Hematopoietic multipotent progenitor cell (in vitro differentiated cells): Measurements from ENCODE around the gene LOXL1. TPM values are rescaled to one million over a fixed set of nuclear protein-coding genes. Genes with fewer than 3 reads are reported as not detected.

Experiments
- DNase-seq, 3 donors: peaks; one replicate each; pipeline ENCODE4 v3.0.0-alpha.2; 2011 to 2015; ENCODE audit warnings: low read depth in 2 of 3, low spot score in 2 of 3
- total RNA-seq: library from RNA; depleted of rRNA; stranded (reverse); fragments of >200 nt; gene quantifications from one replicate; pipeline ENCODE4 v1.2.3, GENCODE V29; 2012

Gene LOXL1, protein sequence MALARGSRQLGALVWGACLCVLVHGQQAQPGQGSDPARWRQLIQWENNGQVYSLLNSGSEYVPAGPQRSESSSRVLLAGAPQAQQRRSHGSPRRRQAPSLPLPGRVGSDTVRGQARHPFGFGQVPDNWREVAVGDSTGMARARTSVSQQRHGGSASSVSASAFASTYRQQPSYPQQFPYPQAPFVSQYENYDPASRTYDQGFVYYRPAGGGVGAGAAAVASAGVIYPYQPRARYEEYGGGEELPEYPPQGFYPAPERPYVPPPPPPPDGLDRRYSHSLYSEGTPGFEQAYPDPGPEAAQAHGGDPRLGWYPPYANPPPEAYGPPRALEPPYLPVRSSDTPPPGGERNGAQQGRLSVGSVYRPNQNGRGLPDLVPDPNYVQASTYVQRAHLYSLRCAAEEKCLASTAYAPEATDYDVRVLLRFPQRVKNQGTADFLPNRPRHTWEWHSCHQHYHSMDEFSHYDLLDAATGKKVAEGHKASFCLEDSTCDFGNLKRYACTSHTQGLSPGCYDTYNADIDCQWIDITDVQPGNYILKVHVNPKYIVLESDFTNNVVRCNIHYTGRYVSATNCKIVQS
- 12.9 TPM for total RNA-seq

DNA sequence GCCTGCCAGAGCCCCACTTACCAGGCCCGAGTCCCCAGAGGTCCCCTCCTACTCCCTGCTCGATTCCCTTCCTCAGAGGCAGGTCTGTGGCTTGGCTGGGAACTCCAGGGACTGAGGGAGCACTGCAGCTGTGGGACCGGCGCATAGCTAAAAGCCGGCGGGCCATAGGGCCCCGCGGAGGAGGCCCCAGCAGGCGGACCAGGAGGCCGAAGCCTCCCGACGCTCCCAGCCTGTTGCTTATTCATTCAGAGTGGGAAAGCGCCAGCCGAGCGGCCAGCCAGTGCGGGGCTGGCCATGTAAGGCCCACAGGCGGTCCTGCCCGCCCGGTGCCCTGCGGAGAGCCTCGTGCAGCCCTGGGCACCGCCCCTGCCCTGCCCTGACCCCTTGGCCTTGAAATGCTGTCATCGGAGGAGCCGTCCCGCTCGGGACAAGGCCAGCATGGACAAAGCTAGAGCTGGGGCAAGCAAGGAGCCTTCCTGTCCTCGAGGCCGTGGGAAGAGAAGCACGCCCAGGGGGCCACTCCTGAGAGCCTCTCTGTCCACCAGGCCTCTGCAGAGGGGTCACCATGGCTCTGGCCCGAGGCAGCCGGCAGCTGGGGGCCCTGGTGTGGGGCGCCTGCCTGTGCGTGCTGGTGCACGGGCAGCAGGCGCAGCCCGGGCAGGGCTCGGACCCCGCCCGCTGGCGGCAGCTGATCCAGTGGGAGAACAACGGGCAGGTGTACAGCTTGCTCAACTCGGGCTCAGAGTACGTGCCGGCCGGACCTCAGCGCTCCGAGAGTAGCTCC lies at the start of gene LOXL1:
TSS of gene LOXL1 (plus strand) at position 244 of the 784 bp plus-strand sequence. CDS start at position 566, 322 bp downstream.
- no peak for DNase-seq

DNA sequence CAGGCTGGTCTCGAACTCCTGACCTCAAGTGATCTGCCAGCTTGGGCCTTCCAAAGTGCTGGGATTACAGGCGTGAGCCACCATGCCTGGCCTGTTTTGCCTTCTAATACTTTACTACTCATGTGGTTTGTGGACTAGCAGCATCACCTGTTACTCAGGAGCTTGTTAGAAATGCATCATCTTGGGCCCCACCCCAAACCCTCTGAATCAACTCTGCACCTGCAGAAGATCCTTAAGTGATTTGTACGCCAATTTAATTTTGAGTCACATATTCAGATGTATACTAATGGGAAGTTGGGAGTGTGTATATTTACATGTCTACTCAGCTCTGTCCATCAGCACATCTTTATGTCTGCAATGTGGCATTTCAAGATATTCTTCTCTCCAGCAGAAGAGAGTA lies 46.8 kb upstream of the LOXL1 start:
- no peak for DNase-seq

DNA sequence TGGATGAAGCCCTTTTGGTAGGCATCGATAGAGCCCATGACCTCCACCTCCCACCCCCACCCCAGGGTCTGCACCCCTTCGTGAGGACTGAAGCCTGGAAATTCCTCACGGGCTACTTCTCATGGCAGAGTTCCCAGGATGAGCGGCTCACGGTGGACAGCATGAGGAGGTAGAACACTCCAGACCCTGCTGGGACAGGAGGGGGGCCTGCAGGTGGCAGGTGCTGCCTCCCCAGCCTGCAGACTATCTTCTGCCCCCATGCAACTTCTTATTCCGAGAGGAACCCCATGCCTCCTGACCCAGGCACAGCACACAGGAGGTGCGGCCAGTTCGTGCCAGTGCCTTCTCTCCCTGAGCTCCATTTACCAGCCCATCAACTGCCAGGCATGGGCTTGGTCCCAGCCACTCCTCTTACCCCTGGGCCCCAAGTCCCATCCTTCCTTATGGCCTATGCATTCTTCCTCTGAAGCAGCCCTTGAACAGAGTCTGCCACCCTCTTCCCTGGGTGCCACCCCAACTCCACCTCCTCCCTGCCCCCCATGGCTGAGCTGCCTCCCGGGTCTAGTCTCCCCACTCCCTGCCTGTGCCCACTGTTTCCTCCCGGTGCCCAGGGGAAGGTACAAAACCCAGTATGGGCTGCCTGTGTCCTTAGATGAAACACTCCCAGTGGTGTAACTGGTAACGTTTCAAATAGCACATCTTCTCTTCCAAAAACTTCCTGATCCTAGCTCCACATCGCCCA lies 44.5 kb upstream of the LOXL1 start:
- no peak for DNase-seq

DNA sequence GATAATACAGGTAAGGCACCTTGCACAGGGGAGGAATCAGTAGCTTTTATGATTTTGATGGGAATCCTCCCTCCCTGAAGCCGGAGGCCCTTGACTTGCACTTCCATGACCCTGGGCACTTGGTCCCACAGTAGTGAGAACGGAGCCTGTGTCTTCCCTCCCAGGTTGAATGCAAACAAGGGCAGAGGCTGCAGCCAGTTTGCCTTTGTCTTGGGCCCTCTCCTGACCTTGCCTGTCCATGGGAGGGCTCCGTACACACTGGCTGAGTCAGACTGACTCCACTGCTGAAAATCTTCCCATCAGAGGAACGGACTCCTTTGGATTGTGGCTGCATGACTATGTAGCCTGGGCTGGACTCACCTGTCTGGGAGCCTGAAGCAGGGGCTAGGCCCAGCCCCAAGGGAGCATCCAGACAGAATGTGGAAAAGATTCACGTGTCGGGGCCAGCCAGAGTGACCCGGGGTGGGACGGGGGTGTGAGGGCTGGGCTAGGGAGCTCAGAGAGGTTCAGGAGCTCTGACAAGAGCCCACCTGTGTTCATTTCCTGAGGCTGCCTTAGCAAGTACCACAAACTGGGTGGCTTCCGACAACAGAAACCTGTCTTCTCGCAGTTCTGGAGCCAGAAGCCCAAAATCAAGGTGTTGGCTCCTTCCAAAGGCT lies 43.4 kb upstream of the LOXL1 start:
- DNase-seq: no peak

DNA sequence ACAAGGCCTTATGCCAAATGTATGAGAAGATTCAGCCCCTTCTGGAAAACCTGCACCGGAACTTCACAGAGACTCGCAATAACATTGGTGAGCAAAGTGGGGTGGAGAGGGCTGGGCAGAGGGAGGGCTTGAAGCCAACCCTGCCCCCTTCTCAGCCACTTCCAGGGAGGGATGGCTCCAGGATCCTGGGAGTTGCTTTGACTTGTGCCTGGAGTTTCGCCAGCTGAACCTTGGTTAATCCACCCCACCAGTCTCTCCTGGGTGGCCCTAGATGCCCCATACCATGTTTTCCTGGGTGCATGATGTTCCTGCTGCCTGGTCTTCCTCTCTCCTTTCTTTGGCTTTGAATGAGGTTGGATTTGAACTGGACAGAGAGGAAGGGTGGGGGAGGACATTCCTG lies 42.1 kb upstream of the LOXL1 start:
- no peak for DNase-seq

DNA sequence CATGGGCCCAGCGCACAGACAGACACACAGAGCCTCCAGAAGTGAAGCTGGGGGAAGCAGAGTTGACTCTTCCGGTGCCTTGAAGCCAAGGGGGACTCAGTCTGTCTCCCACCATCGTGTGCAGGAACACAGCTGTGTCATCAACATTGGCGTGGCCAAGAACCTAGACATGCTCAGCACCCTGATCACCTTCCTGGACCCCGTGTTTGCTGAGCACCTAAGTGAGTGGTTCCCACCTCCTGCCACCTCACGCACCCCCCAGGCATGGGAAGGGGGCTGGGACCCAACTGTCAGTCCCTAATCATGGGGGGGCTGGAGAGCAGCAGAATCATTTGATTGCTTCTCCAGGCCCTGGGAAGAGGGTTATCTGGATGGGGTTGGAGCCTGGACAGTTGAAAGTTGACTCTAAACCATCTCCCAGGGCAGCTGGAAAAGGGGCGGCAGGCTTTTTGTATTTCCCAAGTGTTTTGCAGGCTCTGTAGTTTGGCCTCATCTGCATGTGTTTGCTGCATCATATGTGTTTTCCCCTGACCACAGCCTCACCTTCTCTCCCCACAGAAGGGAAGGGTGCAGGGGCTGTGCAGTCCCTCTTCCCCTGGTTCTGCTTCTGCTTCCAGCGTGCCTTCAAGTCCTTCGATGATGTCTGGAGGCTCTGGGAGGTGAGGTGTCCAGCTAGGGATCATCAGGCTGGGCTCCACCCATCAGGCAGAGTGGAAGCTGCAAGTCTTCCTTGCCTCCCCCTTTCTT lies 40.1 kb upstream of the LOXL1 start:
- no peak for DNase-seq

DNA sequence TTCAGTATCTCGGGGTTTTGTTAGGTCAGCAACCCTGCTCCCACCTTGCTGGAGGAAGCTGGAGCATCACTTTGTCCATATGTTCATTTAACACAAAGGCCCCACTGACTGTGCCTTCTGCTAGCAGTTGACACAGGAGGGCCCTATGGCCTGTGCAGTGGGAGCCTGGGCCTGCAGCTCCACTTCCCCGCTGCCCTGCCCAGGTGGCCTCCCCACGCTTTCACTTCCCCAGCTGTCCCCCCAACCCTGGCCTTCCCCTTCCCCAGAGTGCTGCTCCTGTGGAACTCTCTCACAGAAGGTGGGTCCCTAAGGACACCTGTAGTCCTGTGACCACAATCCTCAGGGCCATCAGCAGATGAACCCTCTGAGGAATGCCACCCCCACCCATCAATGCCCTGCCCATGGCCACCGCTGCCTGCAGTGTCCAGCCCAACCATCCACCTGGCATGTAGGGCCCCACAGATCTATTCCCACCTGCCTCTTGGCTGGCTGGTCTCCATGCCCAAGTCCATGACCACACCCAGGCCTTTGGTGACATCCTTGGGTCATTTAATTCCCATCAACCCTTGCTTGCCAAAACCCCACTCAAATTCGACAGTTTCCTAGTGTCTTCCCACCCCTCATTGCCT lies 39.4 kb upstream of the LOXL1 start:
- no peak for DNase-seq

DNA sequence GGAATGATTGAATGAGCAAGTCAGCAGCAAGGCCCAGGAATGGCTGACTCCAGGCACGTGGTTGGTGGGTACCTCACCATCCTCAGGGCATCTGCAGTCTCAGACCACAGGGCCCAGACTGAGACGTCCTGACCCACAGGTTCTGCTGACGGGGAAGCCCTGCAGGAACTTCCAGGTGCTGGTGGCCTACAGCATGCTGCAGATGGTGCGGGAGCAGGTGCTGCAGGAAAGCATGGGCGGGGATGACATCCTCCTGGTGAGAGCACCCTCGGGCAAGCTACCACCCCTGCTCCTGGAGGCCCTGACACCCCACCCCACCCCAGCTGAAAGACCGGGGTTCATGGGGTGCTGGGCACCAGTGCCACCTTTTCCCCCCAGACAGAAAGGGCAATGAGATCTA lies 38.8 kb upstream of the LOXL1 start:
- DNase-seq: no peak

DNA sequence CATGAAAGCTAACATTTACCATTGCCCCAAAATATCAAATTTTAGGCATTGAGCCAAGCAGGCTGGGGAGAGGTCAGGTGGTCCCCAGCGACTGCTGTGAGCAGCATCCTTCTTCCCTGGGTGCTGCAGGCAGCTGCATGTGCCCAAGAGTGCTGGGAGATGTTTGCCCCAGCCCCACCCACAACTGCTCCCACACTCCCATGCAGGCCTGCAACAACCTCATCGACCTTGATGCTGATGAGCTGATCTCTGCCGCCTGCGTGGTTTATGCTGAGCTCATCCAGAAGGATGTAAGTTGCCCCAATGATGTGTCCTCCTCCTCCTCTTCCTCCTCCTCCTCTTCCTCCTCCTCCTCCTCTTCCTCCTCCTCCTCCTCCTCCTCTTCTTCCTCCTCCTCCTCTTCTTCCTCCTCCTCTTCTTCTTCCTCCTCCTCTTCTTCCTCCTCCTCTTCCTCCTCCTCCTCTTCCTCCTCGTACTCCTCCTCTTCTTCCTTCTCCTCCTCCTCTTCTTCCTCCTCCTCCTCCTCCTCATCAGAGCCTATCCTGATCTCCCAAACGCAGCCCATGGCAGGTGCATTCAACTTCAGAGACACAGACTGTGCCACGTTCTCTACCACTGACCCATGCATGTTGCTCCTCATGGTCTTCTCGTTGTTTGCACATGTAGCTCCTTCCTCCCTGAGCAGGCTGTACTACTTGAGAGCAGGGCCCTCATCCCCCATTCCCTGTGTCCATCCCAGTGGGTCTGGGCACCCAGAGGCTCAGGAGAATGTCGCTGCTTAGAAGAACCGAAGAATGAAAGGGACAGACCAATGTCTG lies 37.8 kb upstream of the LOXL1 start:
- no peak for DNase-seq

DNA sequence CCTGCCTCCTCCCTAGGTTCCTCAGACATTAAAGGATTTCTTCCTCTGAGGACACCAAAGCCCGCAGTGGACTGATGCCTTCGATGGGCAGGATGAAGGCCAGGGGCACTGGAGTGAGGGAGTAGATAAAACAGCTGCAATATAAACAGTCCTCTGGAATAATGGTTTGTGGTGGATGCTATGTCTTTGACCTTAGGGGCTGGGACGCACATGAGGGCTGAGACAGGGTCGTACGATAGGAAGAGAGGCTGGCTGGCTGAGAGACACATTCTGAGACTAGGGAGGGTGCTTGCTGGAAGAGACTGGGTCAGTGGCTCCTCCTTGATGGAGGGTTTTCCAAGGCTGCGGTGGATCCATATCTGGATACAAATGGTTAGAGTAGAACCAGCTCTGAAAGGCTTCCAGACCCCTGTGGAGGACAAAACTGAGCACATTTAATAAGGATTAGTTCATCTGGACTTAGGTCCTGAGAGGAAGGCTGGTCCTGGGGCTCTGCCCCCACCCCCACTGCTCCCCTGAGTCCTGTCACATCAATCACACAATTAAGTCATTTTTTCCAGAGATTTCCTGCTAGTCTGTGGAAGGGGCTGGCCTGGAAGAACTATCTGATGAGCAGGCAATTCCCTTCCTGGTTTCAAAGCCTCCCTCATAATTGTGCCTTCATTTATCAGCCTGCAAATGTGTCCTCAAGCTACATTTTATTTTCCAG lies 37.1 kb upstream of the LOXL1 start:
- no peak for DNase-seq

DNA sequence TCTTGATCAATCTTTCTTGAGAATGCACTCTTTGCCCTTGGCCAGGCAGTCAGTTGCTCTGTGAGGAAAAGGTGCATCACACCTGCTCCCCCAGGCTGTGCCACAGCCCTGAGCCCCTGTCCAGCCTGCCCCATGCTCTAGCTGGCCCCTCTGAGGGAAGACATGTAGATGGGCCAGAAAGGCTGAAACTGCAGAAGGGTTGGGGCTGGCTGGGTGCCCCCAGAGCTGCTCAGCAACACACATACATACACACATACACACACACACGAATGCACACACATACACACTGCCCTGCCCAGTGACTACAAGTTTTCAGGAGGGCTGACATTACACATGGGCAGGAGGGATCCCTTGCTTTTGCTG lies 36.5 kb upstream of the LOXL1 start:
- no peak for DNase-seq

DNA sequence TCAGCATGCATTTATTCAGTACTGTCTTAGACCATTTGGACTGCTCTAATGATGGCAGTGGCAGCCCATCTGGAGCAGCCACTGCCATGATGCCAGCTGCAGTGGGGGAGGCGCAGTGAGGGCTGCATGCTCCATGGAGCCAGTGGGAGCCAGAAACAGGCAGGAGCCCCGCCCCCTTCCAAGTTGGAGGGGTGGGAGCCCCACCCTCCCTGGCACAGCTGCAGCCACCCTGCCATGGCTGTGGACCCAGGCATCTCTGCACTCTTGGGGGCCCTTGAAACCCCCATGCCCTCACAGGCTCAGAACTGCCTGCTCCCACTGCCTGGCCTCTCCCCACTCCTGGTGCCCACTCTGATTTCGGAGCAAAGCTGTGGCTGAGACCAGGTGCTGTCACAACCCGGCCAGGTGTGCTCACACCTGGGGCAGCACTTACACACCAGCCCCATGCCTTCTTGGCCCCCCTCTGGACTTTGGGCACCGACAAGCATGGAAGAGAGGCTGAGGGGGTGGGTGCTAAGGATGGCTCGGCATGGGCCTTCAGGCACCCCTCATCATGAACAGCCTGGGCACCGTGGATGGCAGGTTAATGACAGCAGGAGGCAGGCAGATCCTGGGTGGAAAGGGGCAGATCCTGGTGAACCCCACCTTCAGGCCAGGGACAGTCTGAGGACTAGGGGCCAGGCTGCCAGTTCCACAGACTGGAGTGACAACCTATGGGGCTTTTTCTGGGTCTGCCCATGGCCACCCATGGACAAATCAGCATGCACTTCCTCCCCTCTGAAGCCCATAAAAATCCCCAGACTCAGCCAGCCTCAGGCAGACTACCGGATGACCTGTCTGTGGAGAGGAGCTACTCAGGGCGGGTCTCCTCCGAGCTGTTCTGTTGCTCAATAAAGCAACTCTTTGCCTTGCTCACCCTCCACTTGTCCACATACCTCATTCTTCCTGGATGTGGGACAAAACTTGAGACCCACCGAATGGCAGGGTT lies 34.6 kb upstream of the LOXL1 start:
- no peak for DNase-seq

DNA sequence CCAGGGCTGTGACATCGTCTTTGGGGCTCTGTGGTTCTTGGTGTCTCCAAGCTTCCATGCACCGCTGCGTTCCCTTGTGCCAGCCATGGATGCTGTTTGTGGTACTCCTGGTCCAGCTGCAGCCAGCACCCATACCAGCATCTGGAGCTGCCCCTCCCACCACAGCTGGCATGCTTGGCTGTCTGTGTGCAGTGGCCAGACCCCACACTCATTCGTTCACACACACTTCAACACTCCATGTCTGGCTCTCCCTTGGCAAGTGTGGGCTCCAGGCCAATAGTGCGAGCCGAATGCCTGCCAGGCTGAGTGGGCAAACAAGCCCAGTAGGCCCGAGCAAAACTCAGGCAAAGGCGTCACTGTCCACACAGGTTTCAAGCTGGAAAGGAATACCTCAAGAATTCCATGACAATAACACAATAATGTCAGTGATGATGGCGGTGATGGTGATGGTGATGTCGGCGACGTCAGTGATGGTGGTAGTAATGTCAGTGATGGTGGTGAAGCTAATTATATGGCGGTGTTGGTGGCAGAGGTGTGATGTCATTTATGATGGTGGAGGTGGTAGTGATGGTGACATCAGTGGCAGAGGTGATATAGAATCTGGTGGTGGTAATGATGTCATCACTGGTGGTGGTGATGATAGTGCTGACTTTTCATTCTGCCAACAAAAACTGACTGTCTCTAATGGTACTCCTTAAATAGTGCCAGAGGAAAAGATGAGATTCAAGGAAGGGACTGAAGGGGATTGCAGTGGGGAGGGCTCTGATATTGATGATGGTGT lies 33.6 kb upstream of the LOXL1 start:
- no peak for DNase-seq

DNA sequence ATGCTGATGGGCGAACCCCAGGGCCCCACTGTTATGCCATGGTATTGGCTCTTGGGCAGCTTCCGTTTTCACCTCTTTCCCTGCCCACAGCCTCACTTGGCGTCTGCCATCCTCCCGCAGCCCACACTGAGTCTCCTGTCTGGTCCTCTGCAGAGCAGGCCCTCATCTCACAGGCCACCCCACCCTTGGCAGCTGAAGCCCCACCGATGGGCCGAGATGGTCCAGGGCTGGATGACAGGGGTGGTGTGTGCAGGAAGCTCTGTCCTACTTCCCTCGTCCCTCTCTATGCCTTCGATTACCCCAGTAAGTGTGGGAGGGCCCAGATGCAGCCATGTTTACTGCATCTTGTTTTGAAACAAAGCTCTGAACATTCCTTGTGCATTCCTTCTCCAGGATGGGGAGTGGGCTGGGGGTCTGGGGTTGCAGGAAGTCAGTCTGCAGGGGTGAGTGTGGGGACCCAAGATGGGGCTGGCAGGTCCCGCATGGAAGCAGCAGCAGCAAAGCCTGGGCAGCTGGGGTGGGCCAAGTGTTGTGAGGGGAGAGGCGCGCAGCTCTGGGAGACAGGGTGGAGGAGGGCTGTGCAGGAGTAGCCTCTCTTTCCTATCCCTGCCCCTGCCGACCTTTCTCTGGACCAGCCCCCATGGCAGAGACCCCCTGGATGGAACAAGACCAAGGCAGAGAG lies 32.0 kb upstream of the LOXL1 start:
- no peak for DNase-seq
